C4-2B (cell line): ENCODE results near the gene ARL10.

Experiments
- ZFX ChIP-seq: fragments of 450-650 bp; IDR thresholded peaks from 2 replicates; pipeline ENCODE4 v1.6.1; 2017
- TF ChIP-seq, protein P1 (sequence below): fragments of 450-650 bp; conservative IDR thresholded peaks from 2 replicates; pipeline ENCODE4 v1.5.1; 2017; ENCODE audit warnings: mild to moderate bottlenecking

DNA sequence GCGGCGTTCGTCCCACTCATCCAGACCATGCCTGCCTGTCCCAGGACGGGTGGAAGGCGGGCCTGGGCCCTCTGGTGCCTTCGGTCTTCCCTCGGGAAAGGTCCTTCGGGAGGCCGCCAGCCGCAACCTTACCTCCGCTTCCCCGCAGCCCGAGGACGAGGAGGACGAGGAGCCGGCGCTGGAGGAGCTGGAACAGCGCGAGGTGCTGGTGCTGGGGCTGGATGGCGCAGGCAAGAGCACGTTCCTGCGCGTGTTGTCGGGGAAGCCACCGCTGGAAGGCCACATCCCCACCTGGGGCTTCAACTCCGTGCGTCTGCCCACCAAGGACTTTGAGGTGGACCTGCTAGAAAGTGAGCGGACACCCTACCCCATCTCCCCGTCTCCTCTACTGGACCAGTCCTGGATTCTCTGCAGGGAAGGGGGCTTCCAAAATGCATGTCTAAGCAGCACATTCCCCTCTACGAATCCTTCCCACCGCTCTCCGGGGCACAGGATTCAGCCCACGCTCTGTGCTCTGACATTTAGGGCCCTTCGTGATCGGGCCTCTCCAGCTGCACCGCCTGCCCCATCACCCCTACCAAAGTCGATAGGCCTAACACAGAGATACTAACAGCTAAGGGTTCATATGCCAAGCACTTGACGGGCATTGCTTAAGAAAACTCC lies 1.1 kb downstream of the ARL10 start:
- TF ChIP-seq, protein P1, sequence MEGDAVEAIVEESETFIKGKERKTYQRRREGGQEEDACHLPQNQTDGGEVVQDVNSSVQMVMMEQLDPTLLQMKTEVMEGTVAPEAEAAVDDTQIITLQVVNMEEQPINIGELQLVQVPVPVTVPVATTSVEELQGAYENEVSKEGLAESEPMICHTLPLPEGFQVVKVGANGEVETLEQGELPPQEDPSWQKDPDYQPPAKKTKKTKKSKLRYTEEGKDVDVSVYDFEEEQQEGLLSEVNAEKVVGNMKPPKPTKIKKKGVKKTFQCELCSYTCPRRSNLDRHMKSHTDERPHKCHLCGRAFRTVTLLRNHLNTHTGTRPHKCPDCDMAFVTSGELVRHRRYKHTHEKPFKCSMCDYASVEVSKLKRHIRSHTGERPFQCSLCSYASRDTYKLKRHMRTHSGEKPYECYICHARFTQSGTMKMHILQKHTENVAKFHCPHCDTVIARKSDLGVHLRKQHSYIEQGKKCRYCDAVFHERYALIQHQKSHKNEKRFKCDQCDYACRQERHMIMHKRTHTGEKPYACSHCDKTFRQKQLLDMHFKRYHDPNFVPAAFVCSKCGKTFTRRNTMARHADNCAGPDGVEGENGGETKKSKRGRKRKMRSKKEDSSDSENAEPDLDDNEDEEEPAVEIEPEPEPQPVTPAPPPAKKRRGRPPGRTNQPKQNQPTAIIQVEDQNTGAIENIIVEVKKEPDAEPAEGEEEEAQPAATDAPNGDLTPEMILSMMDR = no peak
- no peak for TF ChIP-seq ZFX
